Lower leg skin (tissue), 4 donors: ENCODE results near the gene SPON2. TPM values are rescaled to one million over a fixed set of nuclear protein-coding genes. Genes with fewer than 3 reads are reported as not detected.

Source experiments
- DNase-seq, 2 donors: peaks; one replicate each; pipeline ENCODE4 v3.0.0-alpha.2; 2019; ENCODE audit warnings: low spot score in 2 of 2
- H3K4me3 ChIP-seq: fragments of 200-600 bp; sonication (generic); 2 replicates; pipeline ENCODE4 v1.5.1; 2017; ENCODE audit warnings: mild to moderate bottlenecking, low read depth; ENCODE audit not compliant: poor library complexity, severe bottlenecking
- CTCF ChIP-seq, 3 donors: fragments of 450-650 bp; IDR thresholded peaks; one replicate each; pipeline ENCODE4 v1.5.1; 2016; ENCODE audit warnings: antibody characterized with exemption in 3 of 3, mild to moderate bottlenecking in 3 of 3, moderate library complexity in 2 of 3
- POLR2A ChIP-seq, 2 donors: fragments of 450-650 bp; IDR thresholded peaks; one replicate each; pipeline ENCODE4 v1.6.1; 2016 to 2017; ENCODE audit warnings: antibody characterized with exemption in 2 of 2, mild to moderate bottlenecking in 1 of 2, moderate library complexity in 1 of 2
- WGBS, 2 donors: methylation state at CpG; one replicate each; pipeline ENCODE4 v1.1.5; 2018; 5-methylcytosine and 5-hydroxymethylcytosine counted together
- intact Hi-C: fragments of 100-400 bp; cut with DNase I; formaldehyde crosslinking; loops from one replicate; pipeline ENCODE4 v1.15.0; 2023; ENCODE audit warnings: low total_unique reads
- total RNA-seq, 4 donors: library from RNA; depleted of rRNA; stranded (reverse); fragments of >200 nt; gene quantifications; one replicate each; pipeline ENCODE4 v1.1.0, GENCODE V29; 2016

SPON2 gene
- total RNA-seq, 4 donors from 2014 or later = 19.1 to 39.8 (median 32.8) TPM

GRCh38 chr4:1210241-1210841 lies 38.0 kb upstream of the SPON2 start:
- intact Hi-C loops = no loop called here
- no peak for DNase-seq
- H3K4me3 ChIP-seq = no peak overlapping the region
- WGBS, 2 donors = 73 to 74% methylated on average over 14 to 22 of the region's 22 CpGs
- TF ChIP-seq POLR2A (IDR thresholded peaks at IDR 0.05) = no peak
- no peak for TF ChIP-seq CTCF (IDR thresholded peaks at IDR 0.05)

- WGBS, 2 donors = 36 to 56% methylated on average over 8 to 10 of the region's 11 CpGs
- peak in 1 of 2 donors; percentile 93 for DNase-seq
- H3K4me3 ChIP-seq = no peak overlapping the region
- no peak for TF ChIP-seq POLR2A (IDR thresholded peaks at IDR 0.05)
- no peak for TF ChIP-seq CTCF (IDR thresholded peaks at IDR 0.05)
- intact Hi-C loops = no loop called here
Observed at GRCh38 chr4:1209821-1210220, 37.4 kb upstream of the SPON2 start.

GRCh38 chr4:1208970-1209704 lies 36.8 kb upstream of the SPON2 start:
- WGBS, 2 donors = 38 to 48% methylated on average over 22 to 31 of the region's 31 CpGs
- DNase-seq = peak in 1 of 2 donors; percentile 83
- intact Hi-C loops = no loop called here
- H3K4me3 ChIP-seq = no peak overlapping the region
- TF ChIP-seq POLR2A (IDR thresholded peaks at IDR 0.05) (no peak), CTCF (IDR thresholded peaks at IDR 0.05) (no peak)

GRCh38 chr4:1208266-1208961 lies 36.0 kb upstream of the SPON2 start:
- intact Hi-C loops = no loop called here
- peak in 1 of 2 donors; percentile 86 for DNase-seq
- WGBS, 2 donors = 38 to 49% methylated on average over 23 to 37 of the region's 37 CpGs
- no peak overlapping the region for H3K4me3 ChIP-seq
- TF ChIP-seq POLR2A (IDR thresholded peaks at IDR 0.05) = no peak
- TF ChIP-seq CTCF (IDR thresholded peaks at IDR 0.05) = no peak

- intact Hi-C loops = no loop called here
- TF ChIP-seq POLR2A (IDR thresholded peaks at IDR 0.05) (no peak), CTCF (IDR thresholded peaks at IDR 0.05) (no peak)
- peak in 1 of 2 donors; percentile 86 for DNase-seq
- 77 to 83% methylated on average over 24 to 29 of the region's 31 CpGs for WGBS, 2 donors
- H3K4me3 ChIP-seq = no peak overlapping the region
Observed at GRCh38 chr4:1207603-1208265, 35.4 kb upstream of the SPON2 start.
